Thoracic aorta (tissue), 2 donors: ENCODE measurements around the gene TRRAP. TPM values are rescaled to one million over a fixed set of nuclear protein-coding genes. Genes with fewer than 3 reads are reported as not detected.

Source experiments
- ATAC-seq: fragments of 150-250 bp; one replicate; pipeline ENCODE4 v1.8.0; 2017; ENCODE audit warnings: low read depth; ENCODE audit not compliant: insufficient number of reproducible peaks, low FRiP score
- DNase-seq: peaks from one replicate; pipeline ENCODE4 v3.0.0-alpha.2; 2020; ENCODE audit warnings: low spot score
- H3K27ac ChIP-seq, 2 donors: fragments of 200-600 bp; sonication (generic); 1 replicate in 1 of 2; 2 replicates in 1 of 2; pipeline ENCODE4 v1.5.1; 2016; ENCODE audit warnings: mild to moderate bottlenecking in 2 of 2, moderate library complexity in 2 of 2
- H3K27me3 ChIP-seq: fragments of 200-600 bp; sonication (generic); replicated peaks from 2 replicates; pipeline ENCODE4 v1.6.0; 2016; ENCODE audit warnings: mild to moderate bottlenecking; ENCODE audit not compliant: insufficient read depth
- H3K36me3 ChIP-seq: fragments of 200-600 bp; sonication (generic); one replicate; pipeline ENCODE4 v1.5.1; 2016
- H3K4me1 ChIP-seq, 2 donors: fragments of 200-600 bp; sonication (generic); 1 replicate in 1 of 2; 2 replicates in 1 of 2; pipeline versions ENCODE4 v1.5.1 to v1.6.0; 2016; ENCODE audit warnings: low read depth in 2 of 2, mild to moderate bottlenecking in 1 of 2; ENCODE audit not compliant: control insufficient read depth in 1 of 2
- H3K4me3 ChIP-seq: fragments of 200-600 bp; sonication (generic); 2 replicates; pipeline ENCODE4 v1.5.1; 2016; ENCODE audit warnings: mild to moderate bottlenecking
- H3K9me3 ChIP-seq: fragments of 200-600 bp; sonication (generic); 2 replicates; pipeline ENCODE4 v1.5.1; 2016
- CTCF ChIP-seq: fragments of 200-600 bp; sonication (generic); IDR thresholded peaks from one replicate; pipeline ENCODE4 v1.5.1; 2019; ENCODE audit warnings: antibody characterized with exemption
- total RNA-seq, 2 donors: library from RNA; depleted of rRNA; stranded (reverse); fragments of >200 nt; gene quantifications; one replicate each; pipeline versions ENCODE4 v1.1.0 to v1.2.3, GENCODE V29; 2016

TRRAP gene
- total RNA-seq, 2 donors from 2014 or later: 44.8 to 49.5 TPM

GRCh38 chr7:98974205-98974604 is 95.9 kb downstream of the TRRAP start:
- H3K36me3 ChIP-seq: peaks cover 75% of the 10 kb centered on the region

GRCh38 chr7:98974906-98975816 is 96.8 kb downstream of the TRRAP start:
- H3K4me1 ChIP-seq: no peaks in the 10 kb centered on the region
- H3K27ac ChIP-seq: no peak overlapping the region
- no peaks in the 10 kb centered on the region for H3K27me3 ChIP-seq
- DNase-seq (no peak), ATAC-seq (no peak)
- H3K4me3 ChIP-seq: no peak overlapping the region
- TF ChIP-seq CTCF: no peak
- H3K36me3 ChIP-seq: peaks cover 74% of the 10 kb centered on the region
- H3K9me3 ChIP-seq: no peaks in the 10 kb centered on the region

More at GRCh38 chr7:98974205-98974604, 95.9 kb downstream of the TRRAP start:
- ATAC-seq (no peak), DNase-seq (no peak)
- Histone ChIP-seq H3K4me3 (no peak overlapping the region), H3K27ac (no peak overlapping the region), H3K4me1 (no peaks in the 10 kb centered on the region), H3K9me3 (no peaks in the 10 kb centered on the region), H3K27me3 (no peaks in the 10 kb centered on the region)
- no peak for TF ChIP-seq CTCF

- Histone ChIP-seq H3K27me3 (no peaks in the 10 kb centered on the region), H3K36me3 (peaks cover 64% of the 10 kb centered on the region), H3K9me3 (no peaks in the 10 kb centered on the region), H3K4me1 (no peaks in the 10 kb centered on the region), H3K4me3 (no peak overlapping the region), H3K27ac (no peak overlapping the region)
- TF ChIP-seq CTCF: no peak
- ATAC-seq (no peak), DNase-seq (no peak)
Observed at GRCh38 chr7:98976396-98977185, 98.3 kb downstream of the TRRAP start.

GRCh38 chr7:98978672-98979071 is 100.3 kb downstream of the TRRAP start:
- DNase-seq (no peak), ATAC-seq (no peak)
- TF ChIP-seq CTCF: no peak
- Histone ChIP-seq H3K27ac (no peak overlapping the region), H3K36me3 (peaks cover 62% of the 10 kb centered on the region), H3K4me3 (no peak overlapping the region), H3K27me3 (no peaks in the 10 kb centered on the region), H3K9me3 (no peaks in the 10 kb centered on the region), H3K4me1 (no peaks in the 10 kb centered on the region)

- no peaks in the 10 kb centered on the region for H3K9me3 ChIP-seq
- DNase-seq: no peak
- ATAC-seq: no peak
Observed at GRCh38 chr7:98981701-98982100, 103.4 kb downstream of the TRRAP start.

More at GRCh38 chr7:98981701-98982100, 103.4 kb downstream of the TRRAP start:
- no peaks in the 10 kb centered on the region for H3K27me3 ChIP-seq
- H3K4me3 ChIP-seq: no peak overlapping the region
- no peak overlapping the region for H3K27ac ChIP-seq
- TF ChIP-seq CTCF: no peak
- H3K4me1 ChIP-seq: no peaks in the 10 kb centered on the region
- H3K36me3 ChIP-seq: peaks cover 72% of the 10 kb centered on the region
